Sciatic nerve (tissue), 2 donors: ENCODE measurements around the gene WDFY2. TPM values are rescaled to one million over a fixed set of nuclear protein-coding genes. Genes with fewer than 3 reads are reported as not detected.
"Not testable (repeated sequence)": the region's sequence is repeated elsewhere in the genome, so short reads cannot be mapped to it uniquely, and the experiment has no call there.

ENCODE experiments used
- ATAC-seq: fragments of 200-7000 bp; cut with Tn5 transposase; one replicate; pipeline ENCODE4 v1.9.1; 2020; ENCODE audit warnings: mild to moderate bottlenecking, moderate library complexity
- DNase-seq: peaks from one replicate; pipeline ENCODE4 v3.0.0-alpha.2; 2020; ENCODE audit warnings: low spot score
- intact Hi-C: fragments of 100-400 bp; cut with DNase I; formaldehyde crosslinking; loops from one replicate; pipeline ENCODE4 v1.14.2; 2022
- total RNA-seq: library from RNA; stranded (reverse); fragmentation: NEBNext Ultra II Directional; extraction: Animal tissue kit (Norgen Biotek cat#: 25700); gene quantifications from one replicate; pipeline ENCODE4 v1.2.1, GENCODE V29; 2021
- donor health status: DM: no; HTN: no; CAD: no.
- donor health status: DM: no; HTN: no; CAD: no.

The WDFY2 gene
- total RNA-seq, 1 donor from 2014 or later: 22.1 TPM

- ATAC-seq (peak; percentile 91), DNase-seq (no peak)
- intact Hi-C loops: no loop called here
These were observed 60.9 kb downstream of the WDFY2 start for GRCh38 chr13:51645154-51645650.

- ATAC-seq (no peak), DNase-seq (no peak)
- intact Hi-C loops: no loop called here
These were observed 61.8 kb downstream of the WDFY2 start for GRCh38 chr13:51645761-51646670.

DNA sequence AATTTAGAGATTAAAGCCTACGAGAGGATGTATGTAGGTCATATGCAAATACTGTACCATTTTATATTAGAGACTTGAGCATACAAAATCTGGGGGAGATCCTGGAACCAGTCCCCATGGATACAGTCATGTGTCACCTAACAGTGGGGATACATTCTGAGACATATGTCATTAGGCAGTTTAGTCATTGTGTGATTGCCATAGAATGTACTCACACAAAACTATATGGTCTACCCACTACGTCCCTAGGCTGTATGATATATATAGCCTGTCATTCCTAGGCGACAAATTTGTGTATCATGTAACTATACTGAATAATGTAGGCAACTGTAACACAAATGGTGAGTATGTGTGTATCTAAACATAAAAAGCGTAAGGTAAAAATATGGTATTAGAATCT lies 62.8 kb downstream of the WDFY2 start:
- DNase-seq (no peak), ATAC-seq (no peak)
- intact Hi-C loops: no loop called here

DNA sequence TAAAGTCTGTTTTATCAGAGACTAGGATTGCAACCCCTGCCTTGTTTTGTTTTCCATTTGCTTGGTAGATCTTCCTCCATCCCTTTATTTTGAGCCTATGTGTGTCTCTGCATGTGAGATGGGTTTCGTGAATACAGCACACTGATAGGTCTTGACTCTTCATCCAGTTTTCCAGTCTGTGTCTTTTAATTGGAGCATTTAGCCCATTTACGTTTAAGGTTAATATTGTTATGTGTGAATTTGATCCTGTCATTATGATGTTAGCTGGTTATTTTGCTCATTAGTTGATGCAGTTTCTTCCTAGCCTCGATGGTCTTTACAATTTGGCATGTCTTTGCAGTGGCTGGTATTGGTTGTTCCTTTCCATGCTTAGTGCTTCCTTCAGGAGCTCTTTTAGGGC lies 67.9 kb downstream of the WDFY2 start:
- ATAC-seq, DNase-seq, intact Hi-C loops: not testable (repeated sequence)

DNA sequence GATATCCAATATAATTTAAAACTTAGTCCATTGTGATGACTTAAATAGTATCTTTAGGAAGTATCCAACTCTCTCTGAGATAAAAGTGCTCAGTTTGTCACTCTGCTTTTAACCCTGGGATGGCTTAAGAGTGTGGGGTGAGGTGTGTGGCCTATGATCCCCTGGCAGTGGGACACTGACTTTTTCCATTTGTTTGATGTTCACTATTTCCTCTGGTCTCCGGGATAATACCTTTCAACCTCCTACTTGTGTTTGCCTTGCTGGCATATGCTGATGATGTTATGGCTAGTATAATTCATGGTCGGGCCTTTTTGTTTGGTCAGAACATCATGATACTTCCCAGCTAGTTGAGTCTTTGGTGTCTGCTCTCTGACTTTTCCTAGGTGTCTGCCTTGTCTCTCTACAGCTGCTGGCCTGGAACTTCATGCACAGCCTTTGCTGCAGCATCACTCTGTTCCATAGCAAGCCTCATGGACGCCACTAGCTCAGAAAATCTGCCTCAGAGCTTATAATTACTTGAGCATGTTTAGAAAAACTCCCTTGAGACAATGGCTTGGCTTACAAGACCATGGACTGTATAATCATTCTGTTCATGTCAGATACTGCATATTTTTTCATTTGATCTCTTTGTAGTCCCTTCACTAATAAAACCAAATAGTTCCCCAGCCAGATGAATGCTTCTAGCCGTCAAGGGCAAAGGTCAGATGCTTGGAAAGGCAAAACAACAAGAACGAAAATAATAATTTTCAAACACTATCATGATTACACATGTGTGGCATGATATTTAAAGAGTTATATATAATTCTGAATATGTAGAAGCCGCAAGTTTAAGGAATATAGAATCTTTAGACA lies 75.2 kb downstream of the WDFY2 start:
- intact Hi-C loops: no loop called here
- ATAC-seq: peak; percentile 45
- no peak for DNase-seq

DNA sequence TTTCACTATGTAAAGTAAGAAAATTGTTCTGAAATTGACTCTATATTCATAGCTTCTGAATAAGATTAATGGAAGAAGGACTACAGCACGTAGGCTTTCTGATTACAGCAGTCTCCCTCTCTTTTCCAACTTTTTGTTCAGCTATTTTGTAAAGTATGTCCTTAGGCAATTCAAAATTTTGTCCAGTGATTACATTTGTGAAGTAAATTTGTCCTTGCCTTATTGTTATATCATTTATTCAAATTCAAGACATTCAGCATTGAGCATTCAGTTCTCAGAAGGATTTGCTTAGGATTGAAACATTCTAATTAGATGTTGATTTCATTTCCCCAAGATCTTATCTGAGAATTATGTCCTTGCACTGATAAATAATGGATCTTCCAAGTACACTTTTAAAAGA lies 76.6 kb downstream of the WDFY2 start:
- DNase-seq: no peak
- ATAC-seq: no peak
- intact Hi-C loops: no loop called here

DNA sequence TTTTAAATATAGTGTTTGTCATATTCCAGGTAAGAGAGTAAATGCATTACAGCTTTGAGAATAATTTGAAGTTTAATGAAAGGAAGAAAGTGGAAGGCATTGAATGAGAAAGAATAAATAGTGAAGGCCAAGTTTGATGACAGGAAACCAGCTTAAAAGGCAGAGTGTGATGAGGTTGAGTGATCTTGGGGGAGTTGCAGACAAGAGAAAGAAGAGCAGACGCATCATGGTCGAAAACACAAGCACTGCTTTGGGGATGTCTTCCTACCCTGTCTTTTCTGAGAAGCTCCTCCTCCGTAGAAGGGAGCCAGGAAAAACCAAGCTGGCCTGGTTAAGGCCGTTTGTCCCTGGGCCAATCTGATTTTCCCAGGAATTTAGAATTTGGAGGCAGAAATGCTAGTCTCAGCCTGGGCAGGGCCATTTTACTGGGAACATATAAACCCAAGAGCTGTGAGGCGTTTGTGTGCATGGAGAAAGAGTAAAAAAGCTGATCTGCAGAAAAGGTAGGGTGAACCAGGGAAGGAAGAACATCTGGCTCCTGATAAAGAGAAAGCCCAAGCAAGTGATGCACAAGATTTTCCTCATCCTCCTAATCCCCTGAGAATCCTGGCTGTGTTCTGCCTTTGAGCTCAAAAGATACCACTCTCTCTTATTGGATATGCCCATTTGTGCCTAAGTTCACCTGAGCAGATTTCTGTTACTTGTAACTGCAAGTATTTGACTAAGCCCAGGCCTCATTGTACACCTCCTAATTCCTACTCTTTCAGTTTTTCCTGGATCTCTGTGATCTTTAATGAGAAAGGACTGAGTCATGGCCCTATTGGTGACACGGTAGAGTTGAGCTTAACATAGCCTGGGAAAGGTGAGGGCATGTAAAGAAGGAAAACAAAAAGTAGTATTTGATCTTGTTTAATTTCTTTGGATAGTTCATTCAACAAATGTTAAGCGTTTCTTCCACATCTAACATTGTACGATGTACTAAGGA lies 80.0 kb downstream of the WDFY2 start:
- peak; percentile 69 for ATAC-seq

DNA sequence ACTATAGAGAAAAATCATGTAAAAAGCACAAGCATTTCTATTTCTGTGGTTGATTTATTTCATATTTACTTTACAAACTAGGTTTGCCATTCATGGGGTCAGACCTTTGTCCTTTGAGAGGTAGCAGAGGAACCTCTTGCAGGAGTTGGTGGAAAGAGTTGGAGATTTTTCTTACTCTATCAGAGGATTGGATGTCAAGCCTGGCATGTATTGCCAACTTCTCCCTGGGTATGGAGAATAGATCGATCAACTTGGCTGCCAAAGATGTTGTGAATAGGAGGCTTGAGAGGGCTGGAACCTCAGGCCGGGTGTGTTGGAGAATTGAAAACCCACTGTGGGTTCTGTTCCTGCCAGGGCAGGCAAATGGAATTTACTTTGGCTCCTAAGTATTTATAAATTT lies 81.2 kb downstream of the WDFY2 start:
- intact Hi-C loops: no loop called here
- ATAC-seq: no peak
- DNase-seq: no peak

More for the DNA sequence above, 80.0 kb downstream of the WDFY2 start:
- no peak for DNase-seq
- intact Hi-C loops: no loop called here

DNA sequence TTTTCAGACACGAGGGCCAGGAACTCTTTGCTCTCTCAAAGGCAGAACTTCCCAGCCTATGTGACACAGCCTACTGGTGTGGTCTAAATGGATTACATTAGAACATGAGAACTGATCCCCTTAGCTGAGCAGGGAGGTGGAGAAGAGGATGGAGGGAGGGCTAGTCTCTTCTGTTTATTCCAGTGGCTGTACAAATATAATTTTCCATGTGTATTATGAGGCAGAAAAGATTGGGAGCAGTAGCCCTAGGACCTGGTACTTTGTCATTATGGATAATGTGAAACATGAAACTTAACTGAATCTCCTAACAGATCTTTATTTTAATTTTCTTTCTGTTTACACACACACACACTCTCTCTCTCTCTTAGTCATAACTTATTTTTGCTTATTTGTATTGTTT lies 82.1 kb downstream of the WDFY2 start:
- intact Hi-C loops: no loop called here
- ATAC-seq: peak; percentile 49
- DNase-seq: no peak

DNA sequence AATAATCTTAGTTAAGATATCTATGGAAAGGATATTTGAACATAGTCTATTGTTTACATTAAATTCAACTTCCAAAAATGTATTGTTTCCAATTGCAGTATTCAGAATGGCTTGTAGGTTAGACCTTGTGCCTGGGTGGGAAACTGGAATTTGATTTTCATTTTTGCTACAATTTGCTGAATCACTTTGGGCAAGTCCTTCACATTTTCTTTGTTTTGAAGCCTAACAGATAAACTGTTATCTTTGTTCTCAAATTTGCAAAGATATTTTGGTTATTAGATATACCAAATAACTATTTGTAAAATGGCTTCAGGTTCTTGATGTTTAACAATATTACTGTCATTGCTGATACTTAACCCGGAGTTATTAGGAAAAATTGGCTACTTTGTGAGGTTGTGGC lies 82.6 kb downstream of the WDFY2 start:
- intact Hi-C loops: no loop called here
- ATAC-seq (no peak), DNase-seq (no peak)

- intact Hi-C loops: no loop called here
- ATAC-seq (no peak), DNase-seq (no peak)
These were observed 84.4 kb downstream of the WDFY2 start for GRCh38 chr13:51668580-51669195.

DNA sequence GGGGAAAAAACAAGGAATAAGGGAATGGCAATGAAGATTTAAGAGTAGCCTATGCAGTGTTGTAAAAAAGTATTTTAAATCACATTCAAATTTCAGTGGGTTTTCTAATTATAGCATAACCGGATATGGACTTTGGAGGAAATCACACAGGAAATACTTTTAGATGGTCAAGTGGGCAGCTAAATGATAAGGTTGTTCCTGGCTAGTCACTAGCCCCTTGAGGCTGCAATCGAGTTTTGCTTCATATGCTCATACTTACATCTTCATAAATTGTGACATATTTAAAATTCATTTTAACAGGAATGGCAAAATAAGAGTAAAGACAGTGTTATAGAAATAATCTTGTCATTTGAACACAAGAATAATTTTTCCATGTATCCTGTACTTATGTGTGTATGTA lies 88.9 kb downstream of the WDFY2 start:
- DNase-seq (no peak), ATAC-seq (no peak)
- intact Hi-C loops: no loop called here

GRCh38 chr13:51674276-51674675 lies 90.0 kb downstream of the WDFY2 start:
- intact Hi-C loops: no loop called here
- DNase-seq (no peak), ATAC-seq (no peak)

GRCh38 chr13:51675385-51675784 lies 91.1 kb downstream of the WDFY2 start:
- ATAC-seq (no peak), DNase-seq (no peak)
- intact Hi-C loops: no loop called here

GRCh38 chr13:51675877-51676276 lies 91.6 kb downstream of the WDFY2 start:
- ATAC-seq: no peak
- no peak for DNase-seq
- intact Hi-C loops: no loop called here

DNA sequence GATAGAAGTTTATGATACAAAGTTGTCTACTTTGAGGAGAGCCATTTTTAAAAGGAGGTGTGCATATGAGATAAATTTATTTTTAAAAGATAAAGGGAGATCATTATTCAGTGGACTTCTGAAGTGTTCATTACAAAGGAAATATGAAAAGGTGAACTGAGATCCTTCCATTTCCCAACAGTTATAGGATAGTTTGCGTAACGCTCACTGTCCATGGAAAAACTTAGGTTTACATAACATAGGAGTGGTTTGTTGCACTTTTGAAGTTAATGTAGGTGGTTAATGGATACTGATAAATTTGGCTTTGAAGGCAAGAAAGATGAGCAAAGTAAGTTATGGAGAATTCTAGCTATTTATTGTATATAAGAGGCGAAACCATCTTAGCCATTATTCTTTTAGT lies 92.5 kb downstream of the WDFY2 start:
- no peak for ATAC-seq
- no peak for DNase-seq
- intact Hi-C loops: no loop called here

- intact Hi-C loops: no loop called here
- no peak for DNase-seq
- ATAC-seq: no peak
These were observed 94.2 kb downstream of the WDFY2 start for GRCh38 chr13:51678420-51678819.

GRCh38 chr13:51679616-51680015 lies 95.4 kb downstream of the WDFY2 start:
- intact Hi-C loops: no loop called here
- ATAC-seq: no peak
- no peak for DNase-seq
